Ectodermal cell (in vitro differentiated cells): ENCODE results near the gene DYNLT4.
"Not testable (repeated sequence)": the region's sequence is repeated elsewhere in the genome, so short reads cannot be mapped to it uniquely, and the experiment has no call there.

Source experiments
- H3K27ac ChIP-seq: 2 replicates; pipeline ENCODE4 v1.7.0; 2013; ENCODE audit warnings: mild to moderate bottlenecking, low read depth, low read length; ENCODE audit not compliant: insufficient read depth, poor library complexity, severe bottlenecking
- H3K27me3 ChIP-seq: 2 replicates; pipeline ENCODE4 v1.7.0; 2013; ENCODE audit warnings: mild to moderate bottlenecking, low read length; ENCODE audit not compliant: insufficient read depth, control insufficient read depth, poor library complexity, severe bottlenecking
- H3K36me3 ChIP-seq: one replicate; pipeline ENCODE4 v1.7.0; 2013; ENCODE audit warnings: low read length; ENCODE audit not compliant: control insufficient read depth, insufficient read depth
- H3K4me1 ChIP-seq: one replicate; pipeline ENCODE4 v1.7.0; 2013; ENCODE audit warnings: low read length; ENCODE audit not compliant: control insufficient read depth, insufficient read depth
- H3K4me3 ChIP-seq: 2 replicates; pipeline ENCODE4 v1.7.0; 2013; ENCODE audit warnings: low read depth, low read length, control low read depth; ENCODE audit not compliant: insufficient read depth
- H3K9me3 ChIP-seq: 2 replicates; pipeline ENCODE4 v1.7.0; 2013; ENCODE audit warnings: mild to moderate bottlenecking, low read length, moderate library complexity; ENCODE audit not compliant: control insufficient read depth
- WGBS, 2 experiments: methylation state at CpG; one replicate each; pipeline ENCODE4 v1.1.7; 2013; ENCODE audit warnings: missing lambda C conversion rate in 2 of 2; 5-methylcytosine and 5-hydroxymethylcytosine counted together

Gene DYNLT4

GRCh38 chr1:44777969-44778635 is 29.0 kb downstream of the DYNLT4 start:
- Histone ChIP-seq H3K36me3 (peaks cover 15% of the 10 kb centered on the region), H3K27ac (no peak overlapping the region), H3K4me1 (peaks cover 4% of the 10 kb centered on the region), H3K9me3 (no peaks in the 10 kb centered on the region), H3K4me3 (no peak overlapping the region), H3K27me3 (no peaks in the 10 kb centered on the region)
- WGBS, 2 experiments, result 94% methylated on average over 13 of the region's 13 CpGs

DNA sequence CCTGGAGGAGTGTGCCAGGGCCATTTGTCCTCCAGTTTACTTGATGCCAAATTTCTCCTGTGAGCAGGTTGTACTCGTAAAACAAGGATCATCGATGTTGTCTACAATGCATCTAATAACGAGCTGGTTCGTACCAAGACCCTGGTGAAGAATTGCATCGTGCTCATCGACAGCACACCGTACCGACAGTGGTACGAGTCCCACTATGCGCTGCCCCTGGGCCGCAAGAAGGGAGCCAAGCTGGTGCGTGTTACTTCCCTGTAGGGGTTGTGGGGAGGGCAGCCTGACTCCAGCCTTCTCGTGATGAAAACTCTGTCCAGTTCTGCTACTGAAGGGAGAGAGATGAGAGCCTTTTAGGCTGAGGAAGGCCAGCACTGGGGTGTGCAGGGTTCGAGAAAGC is 29.6 kb downstream of the DYNLT4 start:
- H3K4me3 ChIP-seq, result no peak overlapping the region
- peaks cover 15% of the 10 kb centered on the region for H3K36me3 ChIP-seq
- H3K4me1 ChIP-seq, result peaks cover 4% of the 10 kb centered on the region
- H3K27me3 ChIP-seq, result no peaks in the 10 kb centered on the region
- H3K27ac ChIP-seq, result no peak overlapping the region
- H3K9me3 ChIP-seq, result no peaks in the 10 kb centered on the region
- WGBS, 2 experiments, result 95% methylated on average over 14 of the region's 14 CpGs

DNA sequence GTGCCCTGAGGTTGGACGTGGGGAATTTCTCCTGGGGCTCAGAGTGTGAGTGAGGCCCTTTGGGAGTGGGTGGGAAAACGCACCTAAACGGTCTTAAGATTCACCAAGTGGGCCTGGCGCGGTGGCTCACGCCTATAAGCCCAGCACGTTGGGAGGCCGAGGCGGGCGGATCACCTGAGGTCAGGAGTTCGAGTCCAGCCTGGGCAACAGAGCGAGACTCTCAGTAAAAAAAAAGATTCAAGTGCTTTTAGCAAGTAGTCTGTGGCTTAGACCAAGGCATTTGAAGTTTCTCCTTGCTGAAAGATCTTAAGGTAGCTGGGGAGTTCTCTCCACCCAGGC is 30.5 kb downstream of the DYNLT4 start:
- Histone ChIP-seq H3K4me1 (peaks cover 4% of the 10 kb centered on the region), H3K4me3 (peak overlapping the region; percentile 99), H3K27me3 (no peaks in the 10 kb centered on the region), H3K9me3 (no peaks in the 10 kb centered on the region), H3K36me3 (peaks cover 15% of the 10 kb centered on the region), H3K27ac (no peak overlapping the region)
- WGBS, 2 experiments, result 50 to 53% methylated on average over 12 of the region's 12 CpGs

DNA sequence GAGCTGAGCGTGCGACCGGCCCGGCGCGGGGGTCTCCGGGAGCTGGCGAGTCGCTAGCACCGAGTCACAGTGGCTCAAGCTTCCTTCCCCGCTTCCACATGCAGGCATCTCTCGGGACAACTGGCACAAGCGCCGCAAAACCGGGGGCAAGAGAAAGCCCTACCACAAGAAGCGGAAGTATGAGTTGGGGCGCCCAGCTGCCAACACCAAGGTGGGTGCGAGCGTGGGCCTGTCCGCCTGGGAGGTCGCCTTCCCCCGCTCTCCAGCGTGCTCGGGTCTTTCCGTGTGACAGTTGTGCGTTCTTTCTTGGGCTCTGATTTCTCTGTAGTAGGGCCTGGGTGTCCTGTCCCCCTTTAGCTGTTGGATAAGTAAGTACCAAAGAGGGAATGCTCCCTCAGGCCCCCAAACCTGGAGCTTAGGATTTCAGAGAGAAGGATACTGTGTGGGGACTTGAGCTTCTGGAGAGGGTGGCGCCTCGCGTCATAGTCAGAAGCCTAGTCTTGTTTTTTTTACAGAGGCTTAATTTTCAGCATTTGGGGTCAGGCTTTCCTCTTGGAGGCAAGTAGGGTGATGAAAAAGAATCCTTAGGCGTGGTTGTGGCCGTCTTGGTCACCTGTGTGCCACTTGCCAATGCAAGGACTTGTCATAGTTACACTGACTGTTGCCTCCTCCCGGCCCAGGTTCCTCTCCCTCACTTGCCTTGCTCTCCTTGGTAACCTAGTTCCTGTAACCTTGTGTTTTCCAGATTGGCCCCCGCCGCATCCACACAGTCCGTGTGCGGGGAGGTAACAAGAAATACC is 31.0 kb downstream of the DYNLT4 start:
- H3K27ac ChIP-seq, result peak overlapping the region; percentile 88
- no peaks in the 10 kb centered on the region for H3K27me3 ChIP-seq
- H3K9me3 ChIP-seq, result no peaks in the 10 kb centered on the region
- H3K4me3 ChIP-seq, result peak overlapping the region; percentile 99
- peaks cover 15% of the 10 kb centered on the region for H3K36me3 ChIP-seq
- peaks cover 4% of the 10 kb centered on the region for H3K4me1 ChIP-seq
- 4 to 5% methylated on average over 36 of the region's 36 CpGs for WGBS, 2 experiments

DNA sequence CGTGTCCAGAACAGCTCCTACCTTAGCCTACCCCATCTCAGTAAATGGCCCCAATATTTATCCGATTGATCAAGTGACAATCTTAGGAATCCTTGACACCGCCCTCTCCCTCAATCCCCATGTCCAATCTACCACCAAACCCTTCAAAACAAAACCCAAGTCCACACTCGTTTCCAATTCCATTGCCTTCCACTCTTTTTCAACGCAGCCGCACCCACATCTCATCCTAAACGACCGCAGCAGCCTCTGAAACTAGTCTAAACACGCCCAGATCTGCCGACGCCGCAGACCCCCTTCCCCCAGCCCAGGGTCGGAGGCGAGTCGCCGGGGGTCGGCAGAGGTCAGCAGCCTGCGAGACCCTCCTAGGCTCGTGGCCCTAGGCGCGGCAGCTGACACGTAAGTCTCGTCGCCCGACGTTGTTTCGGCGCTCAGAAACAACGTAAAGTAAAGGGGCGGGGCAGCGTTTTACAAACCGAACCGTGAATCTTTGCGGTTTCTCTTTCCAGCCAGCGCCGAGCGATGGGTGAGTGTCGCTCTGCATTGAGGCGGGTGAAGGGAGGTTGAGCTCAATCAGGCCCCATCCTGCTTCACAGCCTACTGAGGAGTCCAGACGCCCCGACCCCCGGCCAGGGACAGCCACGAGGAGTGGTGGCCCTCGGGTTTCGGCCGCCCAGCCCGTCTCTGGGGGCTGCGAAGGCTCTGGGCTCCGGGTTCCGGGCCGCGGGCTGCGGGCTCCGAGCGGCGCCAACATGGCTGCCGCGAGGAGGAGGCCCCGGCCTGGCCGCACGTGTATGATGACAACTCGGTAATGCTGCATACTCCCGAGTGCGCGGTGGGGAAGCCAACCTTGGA is 31.8 kb downstream of the DYNLT4 start, which contains the start of gene RPS8:
TSS of gene RPS8 (plus strand) at position 463 of the 852 bp plus-strand sequence. CDS start at position 520, 57 bp downstream.
- Histone ChIP-seq H3K27ac (peak within 1 kb of the TSS; percentile 88), H3K4me3 (peak within 1 kb of the TSS; percentile 99), H3K4me1 (peaks cover 4% of the 10 kb centered on the region), H3K9me3 (no peaks in the 10 kb centered on the region), H3K36me3 (peaks cover 15% of the 10 kb centered on the region), H3K27me3 (no peaks in the 10 kb centered on the region)
- WGBS, 2 experiments, result 0 to 1% methylated on average over 65 of the region's 65 CpGs

DNA sequence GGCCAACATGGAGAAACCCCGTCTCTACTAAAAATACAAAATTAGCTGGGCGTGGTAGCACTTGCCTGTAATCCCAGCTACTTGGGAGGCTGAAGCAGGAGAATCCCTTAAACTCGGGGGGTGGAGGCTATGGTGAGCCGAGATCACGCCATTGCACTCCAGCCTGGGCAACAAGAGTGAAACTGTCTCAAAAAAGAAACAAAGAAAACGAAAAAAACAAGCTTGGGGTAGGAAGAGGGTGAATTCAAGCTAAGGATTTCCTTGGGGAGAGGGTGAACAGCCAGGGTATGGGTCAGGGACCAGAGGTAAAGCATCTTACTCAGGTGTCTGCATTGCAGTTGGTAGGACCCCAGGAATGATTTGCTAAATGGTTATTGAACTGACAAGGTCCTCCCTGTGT is 40.7 kb downstream of the DYNLT4 start:
- H3K9me3 ChIP-seq, result not testable (repeated sequence)
- WGBS, 2 experiments, result 88 to 96% methylated on average over 6 of the region's 6 CpGs

DNA sequence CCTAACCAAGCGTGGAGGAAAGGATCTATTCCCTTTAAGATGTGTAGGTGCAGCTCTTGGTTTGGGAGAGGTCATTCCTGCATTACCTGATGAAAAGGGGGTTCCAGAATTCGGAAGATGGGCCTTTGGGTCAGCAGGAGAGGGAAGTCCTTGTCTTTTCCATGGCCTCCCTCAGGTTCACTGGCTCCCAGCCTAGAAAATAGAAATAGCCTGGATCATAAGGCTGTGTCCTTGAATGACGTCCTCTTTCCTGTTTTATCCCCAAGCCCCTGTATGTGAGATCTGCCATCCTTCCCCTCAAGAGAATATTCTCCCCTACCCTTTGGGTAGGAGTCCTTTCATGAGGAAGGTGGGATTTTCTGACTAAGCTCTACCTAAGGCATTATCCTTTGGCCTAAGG is 46.3 kb downstream of the DYNLT4 start:
- peaks cover 55% of the 10 kb centered on the region for H3K36me3 ChIP-seq
- H3K27ac ChIP-seq, result no peak overlapping the region
- no peak overlapping the region for H3K4me3 ChIP-seq
- H3K4me1 ChIP-seq, result no peaks in the 10 kb centered on the region
- H3K27me3 ChIP-seq, result no peaks in the 10 kb centered on the region
- 95 to 96% methylated on average over 3 of the region's 3 CpGs for WGBS, 2 experiments
- H3K9me3 ChIP-seq, result no peaks in the 10 kb centered on the region

More for the DNA sequence above, 40.7 kb downstream of the DYNLT4 start:
- not testable (repeated sequence) for H3K27ac ChIP-seq, H3K4me3 ChIP-seq, H3K4me1 ChIP-seq, H3K27me3 ChIP-seq
- H3K36me3 ChIP-seq, result peaks cover 33% of the 10 kb centered on the region

GRCh38 chr1:44759077-44759476 is 48.1 kb downstream of the DYNLT4 start:
- no peaks in the 10 kb centered on the region for H3K27me3 ChIP-seq
- H3K4me3 ChIP-seq, result no peak overlapping the region
- 87 to 88% methylated on average over 11 of the region's 11 CpGs for WGBS, 2 experiments
- no peak overlapping the region for H3K27ac ChIP-seq
- H3K9me3 ChIP-seq, result no peaks in the 10 kb centered on the region
- peaks cover 73% of the 10 kb centered on the region for H3K36me3 ChIP-seq
- no peaks in the 10 kb centered on the region for H3K4me1 ChIP-seq

DNA sequence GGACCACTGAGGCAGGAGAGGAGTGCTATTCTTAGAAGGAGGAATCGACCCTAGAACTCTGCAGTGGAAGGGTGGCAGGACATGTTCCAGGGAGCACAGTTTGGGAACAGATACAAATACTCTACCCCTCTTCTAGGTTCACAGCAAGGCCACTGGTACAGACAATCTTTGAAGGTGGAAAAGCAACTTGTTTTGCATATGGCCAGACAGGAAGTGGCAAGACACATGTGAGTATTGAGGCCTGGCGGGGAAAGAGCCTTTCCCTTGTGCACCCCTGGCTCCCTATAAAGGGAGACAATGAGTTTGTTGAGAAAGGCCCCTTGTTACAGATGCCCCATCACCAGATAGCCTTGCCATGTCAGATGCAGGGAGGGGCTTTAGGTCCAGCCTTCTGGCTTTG is 49.7 kb downstream of the DYNLT4 start:
- WGBS, 2 experiments, result 96 to 97% methylated on average over 2 of the region's 2 CpGs

More for the DNA sequence above, 49.7 kb downstream of the DYNLT4 start:
- H3K27me3 ChIP-seq, result no peaks in the 10 kb centered on the region
- H3K4me1 ChIP-seq, result no peaks in the 10 kb centered on the region
- H3K9me3 ChIP-seq, result no peaks in the 10 kb centered on the region
- H3K4me3 ChIP-seq, result no peak overlapping the region
- no peak overlapping the region for H3K27ac ChIP-seq
- H3K36me3 ChIP-seq, result peaks cover 77% of the 10 kb centered on the region
